Neural cell (in vitro differentiated cells): ENCODE data around the gene CEP162. TPM values are rescaled to one million over a fixed set of nuclear protein-coding genes. Genes with fewer than 3 reads are reported as not detected.

Experiments used
- H2AFZ ChIP-seq: fragments of 200-600, 300-800 bp; sonication (generic), shearing (Covaris generic); 2 replicates; pipeline ENCODE4 v1.6.0; 2014; ENCODE audit warnings: low read depth, mild to moderate bottlenecking, antibody characterized with exemption, low read length, moderate library complexity
- H3F3A ChIP-seq: fragments of 200-600 bp; shearing (Covaris generic); 2 replicates; pipeline ENCODE4 v1.6.1; 2016; ENCODE audit warnings: mild to moderate bottlenecking, moderate library complexity, mixed read lengths, antibody characterized with exemption, low read length; ENCODE audit not compliant: insufficient read depth, poor library complexity, severe bottlenecking
- H3K27ac ChIP-seq: fragments of 200-600, 300-800 bp; sonication (generic), shearing (Covaris generic); 2 replicates; pipeline ENCODE4 v1.5.1; 2014; ENCODE audit warnings: mild to moderate bottlenecking, low read length, moderate library complexity
- H3K27me3 ChIP-seq: fragments of 300-800, 200-600 bp; sonication (generic), shearing (Covaris generic); 2 replicates; pipeline ENCODE4 v1.6.0; 2014; ENCODE audit warnings: mild to moderate bottlenecking, low read depth, low read length, moderate library complexity; ENCODE audit not compliant: insufficient read depth
- H3K36me3 ChIP-seq: fragments of 300-800, 200-600 bp; sonication (generic), shearing (Covaris generic); 2 replicates; pipeline ENCODE4 v1.5.1; 2014; ENCODE audit warnings: mild to moderate bottlenecking, antibody characterized with exemption, low read length, moderate library complexity; ENCODE audit not compliant: insufficient read depth
- H3K4me2 ChIP-seq: fragments of 300-800, 200-600 bp; sonication (generic), shearing (Covaris generic); 2 replicates; pipeline ENCODE4 v1.6.0; 2014; ENCODE audit warnings: mild to moderate bottlenecking, low read length
- H3K4me3 ChIP-seq: fragments of 300-800, 200-600 bp; sonication (generic), shearing (Covaris generic); 2 replicates; pipeline ENCODE4 v1.5.1; 2014; ENCODE audit warnings: mild to moderate bottlenecking, low read length, moderate library complexity
- H3K79me2 ChIP-seq: fragments of 200-600 bp; shearing (Covaris generic); replicated peaks from 2 replicates; pipeline ENCODE4 v1.6.0; 2014; ENCODE audit warnings: mild to moderate bottlenecking, low read length, moderate library complexity; ENCODE audit not compliant: insufficient read depth
- H3K9ac ChIP-seq: fragments of 300-800, 200-600 bp; sonication (generic), shearing (Covaris generic); 2 replicates; pipeline ENCODE4 v1.6.1; 2016; ENCODE audit warnings: mild to moderate bottlenecking, low read length, mixed read lengths
- H3K9me2 ChIP-seq: fragments of 200-600 bp; shearing (Covaris generic); 2 replicates; pipeline ENCODE4 v1.6.1; 2016; ENCODE audit warnings: mild to moderate bottlenecking, low read length, mixed read lengths; ENCODE audit not compliant: insufficient read depth
- H3K9me3 ChIP-seq: fragments of 200-600, 300-800 bp; sonication (generic), shearing (Covaris generic); 2 replicates; pipeline ENCODE4 v1.6.1; 2016; ENCODE audit warnings: mild to moderate bottlenecking, mixed run types, low read length, moderate library complexity, mixed read lengths
- H4K20me1 ChIP-seq: fragments of 200-600 bp; shearing (Covaris generic); 2 replicates; pipeline ENCODE4 v1.6.1; 2016; ENCODE audit warnings: mild to moderate bottlenecking, mixed run types; ENCODE audit not compliant: insufficient read depth
- CTCF ChIP-seq: fragments of 450-650 bp; IDR thresholded peaks from 2 replicates; pipeline ENCODE4 v1.5.1; 2014; ENCODE audit warnings: antibody characterized with exemption, mild to moderate bottlenecking, moderate library complexity; ENCODE audit not compliant: poor library complexity, severe bottlenecking
- EP300 ChIP-seq: fragments of 450-650 bp; conservative IDR thresholded peaks from 2 replicates; pipeline ENCODE4 v1.6.1; 2014; ENCODE audit warnings: antibody characterized with exemption, mild to moderate bottlenecking, moderate library complexity; ENCODE audit not compliant: poor library complexity, severe bottlenecking
- EZH2 ChIP-seq: fragments of 200-600, 300-800 bp; shearing (Covaris generic), sonication (generic); IDR thresholded peaks from 2 replicates; pipeline ENCODE4 v1.6.1; 2014; ENCODE audit warnings: antibody characterized with exemption, low read length, borderline replicate concordance, mild to moderate bottlenecking; ENCODE audit not compliant: insufficient read depth, poor library complexity, severe bottlenecking
- MXI1 ChIP-seq: fragments of 450-650 bp; conservative IDR thresholded peaks from 2 replicates; pipeline ENCODE4 v1.6.1; 2014; ENCODE audit warnings: antibody characterized with exemption, mild to moderate bottlenecking; ENCODE audit not compliant: poor library complexity, severe bottlenecking
- POLR2AphosphoS5 ChIP-seq: IDR thresholded peaks from 2 replicates; pipeline ENCODE4 v1.6.1; 2012
- RAD21 ChIP-seq: fragments of 450-650 bp; conservative IDR thresholded peaks from 2 replicates; pipeline ENCODE4 v1.6.1; 2014; ENCODE audit warnings: antibody characterized with exemption, mild to moderate bottlenecking, moderate library complexity
- REST ChIP-seq: IDR thresholded peaks from 2 replicates; pipeline ENCODE4 v1.6.1; 2012; ENCODE audit warnings: borderline replicate concordance
- SMC3 ChIP-seq: fragments of 450-650 bp; conservative IDR thresholded peaks from 2 replicates; pipeline ENCODE4 v1.6.1; 2014; ENCODE audit warnings: antibody characterized with exemption, mild to moderate bottlenecking, moderate library complexity; ENCODE audit not compliant: poor library complexity
- TAF1 ChIP-seq: IDR thresholded peaks from 2 replicates; pipeline ENCODE4 v1.6.1; 2012; ENCODE audit warnings: low read depth
- polyA plus RNA-seq: library from polyadenylated mRNA; depleted of rRNA; stranded (reverse); fragments of >200 nt; gene quantifications from 2 replicates; pipeline ENCODE4 v1.2.3, GENCODE V29; 2014

CEP162 gene
- polyA plus RNA-seq, 1 donor from 2014 or later = 19.3 TPM

- H4K20me1 ChIP-seq = no peaks in the 10 kb centered on the region
- no peak overlapping the region for H3K4me2 ChIP-seq
- no peak overlapping the region for H3K27ac ChIP-seq
- no peak overlapping the region for H2AFZ ChIP-seq
- H3K79me2 ChIP-seq = no peaks in the 10 kb centered on the region
- TF ChIP-seq RAD21 (no peak), CTCF (no peak), REST (no peak), TAF1 (no peak), EZH2 (no peak), POLR2AphosphoS5 (no peak), SMC3 (no peak), EP300 (no peak), MXI1 (no peak)
- no peak overlapping the region for H3K9ac ChIP-seq
- H3K27me3 ChIP-seq = no peaks in the 10 kb centered on the region
- peaks cover 4% of the 10 kb centered on the region for H3K36me3 ChIP-seq
- H3F3A ChIP-seq = no peaks in the 10 kb centered on the region
- no peaks in the 10 kb centered on the region for H3K9me2 ChIP-seq
- no peak overlapping the region for H3K4me3 ChIP-seq
- H3K9me3 ChIP-seq = no peaks in the 10 kb centered on the region
These were observed 54.9 kb downstream of the CEP162 start for GRCh38 chr6:84172574-84172973.

- no peak for TF ChIP-seq MXI1
- no peak for TF ChIP-seq EZH2
- no peaks in the 10 kb centered on the region for H3K27me3 ChIP-seq
- H2AFZ ChIP-seq = no peak overlapping the region
- no peaks in the 10 kb centered on the region for H4K20me1 ChIP-seq
- no peaks in the 10 kb centered on the region for H3K9me3 ChIP-seq
- H3F3A ChIP-seq = no peaks in the 10 kb centered on the region
- no peak overlapping the region for H3K27ac ChIP-seq
- no peak overlapping the region for H3K4me3 ChIP-seq
- H3K4me2 ChIP-seq = no peak overlapping the region
- H3K9ac ChIP-seq = no peak overlapping the region
- peaks cover 4% of the 10 kb centered on the region for H3K36me3 ChIP-seq
- H3K79me2 ChIP-seq = no peaks in the 10 kb centered on the region
- no peaks in the 10 kb centered on the region for H3K9me2 ChIP-seq
These were observed 55.4 kb downstream of the CEP162 start for GRCh38 chr6:84172080-84172479.

DNA sequence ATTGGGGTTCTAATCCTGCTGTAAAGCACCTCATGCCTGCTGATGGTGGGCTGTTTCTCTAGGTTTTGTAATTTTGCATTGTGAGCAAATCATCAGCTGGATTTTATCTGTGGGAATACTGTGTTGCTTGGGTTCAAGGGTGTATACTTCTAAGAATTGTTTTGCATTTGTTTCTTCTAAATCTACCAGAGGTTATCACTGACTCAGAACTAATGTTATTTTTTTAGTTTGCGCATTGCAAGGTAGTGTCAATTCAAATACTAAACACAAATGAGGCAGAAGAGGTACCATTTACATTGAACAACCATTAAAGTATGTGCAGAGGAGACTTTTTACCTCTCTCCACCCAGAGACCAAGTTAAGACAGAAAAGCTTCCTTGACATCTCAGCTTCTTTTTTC is 60.0 kb downstream of the CEP162 start:
- Histone ChIP-seq H3K9ac (no peak overlapping the region), H3K27ac (no peak overlapping the region), H3K27me3 (no peaks in the 10 kb centered on the region), H2AFZ (no peak overlapping the region), H3K9me3 (no peaks in the 10 kb centered on the region), H3K9me2 (no peaks in the 10 kb centered on the region), H3K36me3 (peaks cover 4% of the 10 kb centered on the region), H3K4me3 (no peak overlapping the region), H3K4me2 (no peak overlapping the region), H4K20me1 (no peaks in the 10 kb centered on the region), H3K79me2 (no peaks in the 10 kb centered on the region), H3F3A (no peaks in the 10 kb centered on the region)
- TF ChIP-seq RAD21 (no peak), TAF1 (no peak), POLR2AphosphoS5 (no peak), EP300 (no peak), REST (no peak), MXI1 (no peak), CTCF (no peak), SMC3 (no peak), EZH2 (no peak)
